Astrocyte (in vitro differentiated cells and primary cell): ENCODE data around the gene EIF3J. TPM values are rescaled to one million over a fixed set of nuclear protein-coding genes. Genes with fewer than 3 reads are reported as not detected.

ENCODE experiments used
- DNase-seq: peaks from one replicate; pipeline ENCODE4 v3.0.0-alpha.2; 2010; ENCODE audit warnings: low read depth
- FAIRE-seq: peaks from 2 replicates; lab custom pipeline; 2011; peaks lifted over from hg19 to GRCh38; lab: Jason Lieb, UNC
- H2AFZ ChIP-seq: 2 replicates; pipeline ENCODE4 v1.6.0; 2012; ENCODE audit warnings: low read depth, low read length, inconsistent platforms
- H3K27ac ChIP-seq: 2 replicates; pipeline ENCODE4 v1.5.1; 2011; ENCODE audit warnings: low read depth, low read length, inconsistent platforms
- H3K27me3 ChIP-seq: 2 replicates; pipeline ENCODE4 v1.6.0; 2011; ENCODE audit warnings: low read length, inconsistent platforms; ENCODE audit not compliant: insufficient read depth
- H3K36me3 ChIP-seq: 2 replicates; pipeline ENCODE4 v1.5.1; 2011; ENCODE audit warnings: low read length, inconsistent platforms; ENCODE audit not compliant: insufficient read depth
- H3K4me1 ChIP-seq: 2 replicates; pipeline ENCODE4 v1.5.1; 2011; ENCODE audit warnings: low read length, inconsistent platforms; ENCODE audit not compliant: insufficient read depth
- H3K4me2 ChIP-seq: 2 replicates; pipeline ENCODE4 v1.6.0; 2012; ENCODE audit warnings: low read length, inconsistent platforms
- H3K4me3 ChIP-seq: 2 replicates; pipeline ENCODE4 v1.5.1; 2011; ENCODE audit warnings: low read depth, mild to moderate bottlenecking, low read length, inconsistent platforms; ENCODE audit not compliant: insufficient read depth
- H3K79me2 ChIP-seq: 2 replicates; pipeline ENCODE4 v1.6.0; 2012; ENCODE audit warnings: mild to moderate bottlenecking, low read length, inconsistent platforms; ENCODE audit not compliant: insufficient read depth
- H3K9ac ChIP-seq: 2 replicates; pipeline ENCODE4 v1.6.0; 2012; ENCODE audit warnings: mild to moderate bottlenecking, low read length, inconsistent platforms
- H3K9me3 ChIP-seq: 2 replicates; pipeline ENCODE4 v1.5.1; 2012; ENCODE audit warnings: low read depth, mild to moderate bottlenecking, low read length, inconsistent platforms; ENCODE audit not compliant: insufficient read depth
- H4K20me1 ChIP-seq: 2 replicates; pipeline ENCODE4 v1.6.0; 2012; ENCODE audit warnings: low read length, inconsistent platforms; ENCODE audit not compliant: insufficient read depth
- H3K27ac Mint-ChIP-seq: one replicate; pipeline ENCODE4 v1.8.0; 2021; ENCODE audit warnings: mild to moderate bottlenecking, mixed read lengths; ENCODE audit not compliant: unreplicated experiment
- H3K27me3 Mint-ChIP-seq: one replicate; pipeline ENCODE4 v1.8.0; 2021; ENCODE audit warnings: low read depth, mixed read lengths; ENCODE audit not compliant: unreplicated experiment
- H3K36me3 Mint-ChIP-seq: one replicate; pipeline ENCODE4 v1.8.0; 2021; ENCODE audit warnings: low read depth, mixed read lengths; ENCODE audit not compliant: unreplicated experiment
- H3K4me1 Mint-ChIP-seq: one replicate; pipeline ENCODE4 v1.8.0; 2021; ENCODE audit warnings: low read depth, mixed read lengths; ENCODE audit not compliant: unreplicated experiment
- H3K4me3 Mint-ChIP-seq: one replicate; pipeline ENCODE4 v1.8.0; 2021; ENCODE audit warnings: mild to moderate bottlenecking, moderate library complexity, mixed read lengths; ENCODE audit not compliant: unreplicated experiment
- H3K9me3 Mint-ChIP-seq: one replicate; pipeline ENCODE4 v1.8.0; 2021; ENCODE audit warnings: mild to moderate bottlenecking, mixed read lengths; ENCODE audit not compliant: unreplicated experiment
- EZH2 ChIP-seq: IDR thresholded peaks from 2 replicates; pipeline ENCODE4 v1.6.1; 2012; ENCODE audit warnings: mild to moderate bottlenecking, low read length, inconsistent platforms; ENCODE audit not compliant: insufficient read depth
- total RNA-seq: library from RNA; stranded (reverse); gene quantifications from 2 replicates; pipeline ENCODE4 v1.2.1, GENCODE V29; 2021
- TF ChIP-seq, protein P1 (sequence below): IDR thresholded peaks from 2 replicates; pipeline ENCODE4 v1.5.1; 2011; ENCODE audit warnings: low read depth, mild to moderate bottlenecking, inconsistent platforms, low read length, moderate library complexity; ENCODE audit not compliant: insufficient read depth

EIF3J gene
- total RNA-seq, 1 donor from 2014 or later: 133 TPM

DNA sequence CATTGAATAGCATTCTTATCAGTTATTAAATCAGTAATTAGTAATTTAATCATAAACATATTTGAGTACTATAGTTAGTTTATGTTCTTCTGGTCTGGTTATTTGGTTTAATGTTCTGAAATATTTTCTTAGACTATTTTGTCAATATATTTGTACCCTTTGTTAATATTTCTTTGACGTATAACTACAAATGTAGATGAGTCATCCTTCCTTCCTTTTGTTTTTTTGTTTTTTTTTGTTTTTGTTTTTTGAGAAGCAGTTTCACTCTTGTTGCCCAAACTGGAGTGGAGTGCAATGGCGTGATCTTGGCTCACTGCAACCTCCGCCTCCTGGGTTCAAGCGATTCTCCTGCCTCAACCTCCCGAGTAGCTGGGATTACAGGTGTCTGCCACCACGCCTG is 17.4 kb upstream of the EIF3J start:
- no peaks in the 10 kb centered on the region for H4K20me1 ChIP-seq
- TF ChIP-seq, protein P1, sequence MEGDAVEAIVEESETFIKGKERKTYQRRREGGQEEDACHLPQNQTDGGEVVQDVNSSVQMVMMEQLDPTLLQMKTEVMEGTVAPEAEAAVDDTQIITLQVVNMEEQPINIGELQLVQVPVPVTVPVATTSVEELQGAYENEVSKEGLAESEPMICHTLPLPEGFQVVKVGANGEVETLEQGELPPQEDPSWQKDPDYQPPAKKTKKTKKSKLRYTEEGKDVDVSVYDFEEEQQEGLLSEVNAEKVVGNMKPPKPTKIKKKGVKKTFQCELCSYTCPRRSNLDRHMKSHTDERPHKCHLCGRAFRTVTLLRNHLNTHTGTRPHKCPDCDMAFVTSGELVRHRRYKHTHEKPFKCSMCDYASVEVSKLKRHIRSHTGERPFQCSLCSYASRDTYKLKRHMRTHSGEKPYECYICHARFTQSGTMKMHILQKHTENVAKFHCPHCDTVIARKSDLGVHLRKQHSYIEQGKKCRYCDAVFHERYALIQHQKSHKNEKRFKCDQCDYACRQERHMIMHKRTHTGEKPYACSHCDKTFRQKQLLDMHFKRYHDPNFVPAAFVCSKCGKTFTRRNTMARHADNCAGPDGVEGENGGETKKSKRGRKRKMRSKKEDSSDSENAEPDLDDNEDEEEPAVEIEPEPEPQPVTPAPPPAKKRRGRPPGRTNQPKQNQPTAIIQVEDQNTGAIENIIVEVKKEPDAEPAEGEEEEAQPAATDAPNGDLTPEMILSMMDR: no peak
- TF ChIP-seq EZH2: no peak
- H3K9me3 Mint-ChIP-seq: no peaks in the 10 kb centered on the region
- H3K4me2 ChIP-seq: no peak overlapping the region
- peaks cover 8% of the 10 kb centered on the region for H3K36me3 ChIP-seq
- no peak overlapping the region for H3K27ac ChIP-seq
- H3K4me3 ChIP-seq: no peak overlapping the region
- DNase-seq (no peak), FAIRE-seq (no peak)
- no peaks in the 10 kb centered on the region for H3K27me3 ChIP-seq
- no peaks in the 10 kb centered on the region for H3K79me2 ChIP-seq
- no peak overlapping the region for H2AFZ ChIP-seq
- H3K27ac Mint-ChIP-seq: no peak overlapping the region
- no peaks in the 10 kb centered on the region for H3K4me1 ChIP-seq
- no peaks in the 10 kb centered on the region for H3K27me3 Mint-ChIP-seq
- H3K36me3 Mint-ChIP-seq: peaks cover 13% of the 10 kb centered on the region
- no peaks in the 10 kb centered on the region for H3K4me1 Mint-ChIP-seq
- no peaks in the 10 kb centered on the region for H3K9me3 ChIP-seq
- no peak overlapping the region for H3K9ac ChIP-seq
- no peak overlapping the region for H3K4me3 Mint-ChIP-seq

DNA sequence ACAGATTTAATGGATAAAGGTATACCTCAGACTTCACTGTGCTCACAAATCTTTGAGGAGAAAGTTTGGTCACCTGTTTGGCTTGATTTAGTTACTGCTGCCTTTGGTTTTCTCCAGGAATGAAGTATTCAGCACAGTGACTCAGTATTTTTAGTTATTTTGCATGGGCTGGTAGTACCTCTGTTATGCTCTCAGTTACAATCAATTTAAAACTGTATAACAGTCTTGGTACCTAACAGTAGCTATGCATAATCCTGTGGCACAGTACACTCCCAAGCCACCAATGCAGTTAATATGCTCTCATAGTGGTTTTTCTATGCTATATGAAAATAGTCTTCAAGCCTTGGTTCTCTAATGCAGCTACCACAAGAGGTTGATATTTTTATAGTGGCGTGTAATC is 11.9 kb upstream of the EIF3J start:
- peaks cover 8% of the 10 kb centered on the region for H3K36me3 Mint-ChIP-seq
- Histone ChIP-seq H3K9me3 (no peaks in the 10 kb centered on the region), H3K36me3 (peaks cover 9% of the 10 kb centered on the region), H2AFZ (no peak overlapping the region), H3K79me2 (no peaks in the 10 kb centered on the region), H3K27me3 (no peaks in the 10 kb centered on the region), H3K9ac (no peak overlapping the region), H4K20me1 (no peaks in the 10 kb centered on the region), H3K4me1 (no peaks in the 10 kb centered on the region), H3K4me2 (no peak overlapping the region), H3K4me3 (no peak overlapping the region), H3K27ac (no peak overlapping the region)
- H3K27me3 Mint-ChIP-seq: no peaks in the 10 kb centered on the region
- H3K4me3 Mint-ChIP-seq: no peak overlapping the region
- TF ChIP-seq, protein P1: no peak
- TF ChIP-seq EZH2: no peak
- no peak overlapping the region for H3K27ac Mint-ChIP-seq
- DNase-seq: peak; percentile 1
- H3K9me3 Mint-ChIP-seq: no peaks in the 10 kb centered on the region
- no peak for FAIRE-seq
- H3K4me1 Mint-ChIP-seq: no peaks in the 10 kb centered on the region

DNA sequence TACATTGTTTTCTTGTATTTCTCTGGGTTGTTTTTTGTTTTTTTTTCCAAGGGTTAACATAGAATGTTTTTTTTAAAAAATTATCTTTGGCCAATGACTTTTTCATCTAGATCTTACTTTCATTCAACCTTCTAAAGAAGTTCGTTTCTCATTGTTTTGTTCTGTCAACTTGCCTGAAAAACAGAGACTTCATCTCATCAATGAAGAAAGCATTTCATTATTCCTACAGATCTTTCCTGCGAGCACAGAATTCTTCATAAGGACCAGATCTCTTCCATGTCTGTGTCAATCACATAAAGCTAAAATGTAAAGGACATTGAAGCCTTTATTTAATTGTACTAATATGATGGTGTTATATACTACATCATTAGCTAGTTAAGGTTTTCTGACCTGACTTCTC is 9.7 kb upstream of the EIF3J start:
- no peaks in the 10 kb centered on the region for H3K27me3 Mint-ChIP-seq
- H3K4me2 ChIP-seq: no peak overlapping the region
- no peak for TF ChIP-seq EZH2
- TF ChIP-seq, protein P1: no peak
- no peak for DNase-seq
- H3K4me3 Mint-ChIP-seq: no peak overlapping the region
- H3K79me2 ChIP-seq: no peaks in the 10 kb centered on the region
- H3K4me3 ChIP-seq: no peak overlapping the region
- no peaks in the 10 kb centered on the region for H4K20me1 ChIP-seq
- no peak for FAIRE-seq
- peaks cover 5% of the 10 kb centered on the region for H3K36me3 ChIP-seq
- H3K9me3 ChIP-seq: no peaks in the 10 kb centered on the region
- H3K4me1 Mint-ChIP-seq: no peaks in the 10 kb centered on the region
- H3K27ac Mint-ChIP-seq: no peak overlapping the region
- peaks cover 5% of the 10 kb centered on the region for H3K36me3 Mint-ChIP-seq
- no peaks in the 10 kb centered on the region for H3K9me3 Mint-ChIP-seq
- H2AFZ ChIP-seq: no peak overlapping the region
- no peak overlapping the region for H3K27ac ChIP-seq
- no peaks in the 10 kb centered on the region for H3K4me1 ChIP-seq
- no peak overlapping the region for H3K9ac ChIP-seq
- H3K27me3 ChIP-seq: no peaks in the 10 kb centered on the region
